GM19238 (cell line): ENCODE results near the gene EID3.
"Not testable (repeated sequence)": the region's sequence is repeated elsewhere in the genome, so short reads cannot be mapped to it uniquely, and the experiment has no call there.

ENCODE experiments used
- DNase-seq: peaks from one replicate; pipeline ENCODE4 v3.0.0; 2011; ENCODE audit warnings: low spot score; ENCODE audit not compliant: insufficient read length

Gene EID3

GRCh38 chr12:104312202-104312601 lies 8.7 kb downstream of the EID3 start:
- DNase-seq, result no peak

DNA sequence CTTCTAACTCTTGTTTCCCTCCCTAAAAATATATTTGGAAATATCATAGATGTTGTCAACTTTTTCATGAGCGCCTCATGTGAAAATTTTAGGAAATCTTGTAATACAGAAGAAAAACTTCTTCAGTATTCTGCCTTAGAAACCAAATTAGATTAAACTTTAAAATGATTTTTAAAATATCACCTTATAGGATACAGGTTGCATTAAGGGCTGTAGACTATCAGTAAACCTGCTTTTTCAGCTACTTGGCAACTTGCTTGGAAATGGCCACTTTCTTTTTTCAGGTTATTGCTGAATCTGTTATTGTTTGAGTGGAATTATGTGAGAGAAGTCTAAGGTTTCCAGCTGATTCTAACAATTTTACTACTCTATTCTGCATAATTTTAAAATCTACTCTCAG lies 9.1 kb downstream of the EID3 start:
- no peak for DNase-seq

- DNase-seq, result no peak
Measured at GRCh38 chr12:104313568-104314241, 10.2 kb downstream of the EID3 start.

DNA sequence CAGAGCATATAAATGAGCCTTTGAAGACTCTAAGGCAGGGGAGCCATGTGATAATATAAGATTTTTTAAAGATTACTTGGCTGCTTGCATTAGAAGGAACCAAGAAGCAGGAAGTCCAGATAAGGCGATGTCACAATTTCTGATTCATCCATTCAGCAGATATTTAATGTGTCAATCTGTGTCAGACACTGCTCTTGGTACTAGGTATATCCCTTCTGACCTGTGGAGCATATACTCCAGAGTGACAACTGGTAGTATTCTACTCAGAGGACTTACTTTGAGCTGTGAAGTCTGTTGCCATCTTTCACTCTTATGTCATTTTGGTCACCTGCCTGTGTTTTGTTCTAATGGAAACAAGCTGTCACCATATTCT lies 10.7 kb downstream of the EID3 start:
- no peak for DNase-seq

DNA sequence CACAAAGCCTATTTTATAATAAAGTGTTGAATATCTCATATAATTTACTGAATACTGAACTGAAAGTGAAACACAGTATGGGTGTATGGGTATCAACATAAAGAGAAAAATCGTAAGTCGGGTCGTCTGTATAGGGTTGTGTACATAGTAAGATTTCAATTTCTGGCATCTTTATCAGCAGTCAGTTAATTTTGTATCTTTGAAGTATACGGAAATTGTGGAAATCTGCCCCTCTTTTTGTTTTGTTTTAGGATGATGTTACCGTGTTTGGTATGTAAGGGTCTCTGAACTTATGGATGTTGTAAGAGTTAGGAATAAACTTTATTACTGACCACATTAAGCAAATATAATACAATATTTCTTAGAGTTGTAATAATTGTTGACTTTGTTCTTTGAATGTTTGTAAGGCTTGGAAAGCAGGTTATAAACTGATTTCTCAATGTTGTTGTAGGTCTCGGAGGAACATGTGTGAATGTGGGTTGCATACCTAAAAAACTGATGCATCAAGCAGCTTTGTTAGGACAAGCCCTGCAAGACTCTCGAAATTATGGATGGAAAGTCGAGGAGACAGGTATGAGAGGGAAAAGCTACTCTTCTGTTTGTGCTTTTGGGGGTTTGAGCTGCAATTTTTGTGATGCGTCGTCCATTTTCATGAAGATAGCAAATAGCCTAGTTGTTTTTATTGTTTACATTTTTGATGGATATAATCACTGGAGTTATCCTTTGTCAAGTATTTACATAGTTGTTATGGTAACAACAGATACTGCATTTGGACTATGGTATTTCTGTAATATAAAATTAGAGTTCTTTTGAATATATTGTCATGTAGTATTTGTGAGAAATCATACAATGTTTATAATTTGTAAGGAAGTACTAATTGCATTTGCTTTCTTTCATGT lies 12.0 kb downstream of the EID3 start:
- no peak for DNase-seq

- no peak for DNase-seq
Measured at GRCh38 chr12:104316936-104317335, 13.4 kb downstream of the EID3 start.

DNA sequence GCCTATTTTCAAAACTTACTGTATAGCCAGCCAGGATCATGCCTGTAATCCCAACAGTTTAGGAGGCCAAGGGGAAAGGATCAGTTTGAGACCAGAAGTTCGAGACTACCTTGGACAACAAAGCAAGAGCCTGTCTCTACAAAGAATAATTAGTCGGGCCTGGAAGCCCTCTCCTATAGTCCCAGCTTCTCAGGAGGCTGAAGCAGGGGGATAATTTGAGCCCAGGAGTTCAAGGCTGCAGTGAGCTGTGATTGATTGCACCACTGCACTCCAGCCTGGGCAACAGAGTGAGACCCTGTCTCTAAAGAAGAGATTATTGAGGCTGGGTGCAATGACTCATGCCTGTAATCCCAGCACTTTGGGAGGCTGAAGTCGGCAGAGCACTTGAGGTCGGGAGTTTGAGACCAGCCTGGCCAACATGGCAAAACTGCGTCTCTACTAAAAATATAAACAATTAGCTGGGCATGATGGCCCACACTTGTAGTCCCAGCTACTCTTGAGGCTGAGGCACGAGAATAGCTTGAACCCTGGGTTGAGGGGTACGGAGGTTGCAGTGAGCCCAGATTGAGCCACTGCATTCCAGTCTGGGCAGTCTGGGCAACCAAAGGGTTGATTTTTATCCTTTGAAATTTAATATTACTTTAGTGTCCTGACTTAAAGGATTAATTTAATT lies 14.1 kb downstream of the EID3 start:
- no peak for DNase-seq

- DNase-seq, result no peak
Measured at GRCh38 chr12:104319028-104319427, 15.5 kb downstream of the EID3 start.

- no peak for DNase-seq
Measured at GRCh38 chr12:104319918-104320626, 16.5 kb downstream of the EID3 start.

- no peak for DNase-seq
Measured at GRCh38 chr12:104320627-104321024, 17.1 kb downstream of the EID3 start.

DNA sequence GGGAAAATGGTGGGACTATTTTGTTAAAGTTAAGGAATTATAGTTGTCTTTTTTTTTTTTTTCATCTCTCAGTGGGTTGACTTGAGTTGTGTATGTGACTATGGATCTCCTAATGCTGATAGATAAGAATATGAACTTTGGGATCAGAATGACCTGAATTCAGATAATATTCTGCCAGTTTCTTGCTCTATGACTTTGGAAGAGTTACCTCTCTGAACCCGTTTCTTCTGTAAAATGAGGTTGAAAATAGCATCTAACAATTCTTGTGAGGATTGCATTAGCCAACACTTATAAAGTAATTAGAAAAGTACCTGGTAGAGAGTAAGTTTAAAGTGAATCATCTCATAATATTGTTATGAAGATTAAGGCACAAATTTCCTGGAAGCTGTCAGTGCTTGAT lies 18.4 kb downstream of the EID3 start:
- DNase-seq, result no peak

DNA sequence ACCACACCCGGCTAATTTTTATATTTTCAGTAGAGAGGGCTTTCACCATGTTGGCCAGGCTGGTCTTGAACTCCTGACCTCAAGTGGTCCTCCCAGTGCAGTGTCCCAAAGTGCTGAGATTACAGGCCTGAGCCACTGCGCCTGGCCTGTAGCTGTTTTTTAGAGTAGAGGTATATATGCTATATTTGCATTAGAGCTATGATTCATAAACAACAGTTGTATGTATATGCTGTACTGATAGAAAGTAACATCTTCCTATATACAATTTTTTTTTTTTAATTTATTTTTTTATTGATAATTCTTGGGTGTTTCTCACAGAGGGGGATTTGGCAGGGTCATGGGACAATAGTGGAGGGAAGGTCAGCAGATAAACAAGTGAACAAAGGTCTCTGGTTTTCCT lies 19.0 kb downstream of the EID3 start:
- DNase-seq, result not testable (repeated sequence)

GRCh38 chr12:104323899-104324298 lies 20.4 kb downstream of the EID3 start:
- no peak for DNase-seq

DNA sequence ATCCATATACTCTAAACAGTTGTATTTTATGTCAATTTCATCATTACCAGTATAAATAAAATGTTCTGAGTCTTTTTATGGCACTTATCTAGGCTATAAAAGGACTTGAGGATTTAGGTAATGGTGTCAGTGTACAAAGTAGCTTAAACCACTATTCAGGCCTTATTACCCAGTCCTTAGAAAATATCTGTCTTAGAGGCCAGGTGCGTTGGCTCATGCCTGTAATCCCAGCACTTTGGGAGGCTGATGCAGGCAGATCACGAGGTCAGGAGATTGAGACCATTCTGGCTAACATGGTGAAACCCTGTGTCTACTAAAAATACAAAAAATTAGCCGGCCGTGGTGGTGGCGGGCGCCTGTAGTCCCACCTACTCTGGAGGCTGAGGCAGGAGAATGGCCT lies 24.7 kb downstream of the EID3 start:
- DNase-seq, result not testable (repeated sequence)

- DNase-seq, result no peak
Measured at GRCh38 chr12:104328790-104329189, 25.3 kb downstream of the EID3 start.

DNA sequence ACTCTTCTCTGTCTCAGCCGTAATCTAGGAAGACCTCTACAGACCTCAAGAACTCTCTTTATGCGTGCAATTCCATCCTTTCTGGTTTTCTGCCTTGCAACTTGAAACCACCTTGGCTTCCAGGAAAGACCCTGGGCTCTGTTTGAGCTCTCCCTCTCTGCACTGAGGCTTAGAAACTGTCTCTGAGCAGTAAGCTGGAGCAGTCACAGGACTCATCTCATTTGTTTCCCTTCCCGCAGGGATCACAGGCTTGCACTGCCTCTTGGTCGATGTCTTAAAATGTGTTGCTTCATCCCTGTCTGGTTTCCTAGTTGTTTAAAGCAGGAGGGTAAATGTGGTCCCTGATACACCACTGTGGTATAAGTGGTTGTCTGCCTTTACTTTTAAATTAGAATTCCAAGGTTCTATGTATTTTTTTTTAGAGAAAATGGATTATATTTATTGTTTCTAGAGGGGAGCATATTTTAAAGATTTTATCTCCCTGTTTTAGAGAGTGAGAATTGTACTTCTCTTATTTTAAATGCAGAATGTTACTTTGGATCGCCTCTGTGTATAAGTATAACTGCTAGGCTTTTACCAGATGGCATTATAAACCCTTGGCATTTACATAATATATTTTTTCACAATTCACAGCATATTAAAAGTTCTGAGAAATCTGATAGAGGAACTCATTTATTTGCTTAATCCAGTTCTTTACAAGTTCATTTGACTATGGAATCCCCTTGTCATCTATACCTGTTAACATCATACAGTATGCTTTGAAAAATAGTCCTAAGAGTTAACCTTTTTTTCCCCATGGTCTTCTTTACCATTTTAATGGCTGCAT lies 26.4 kb downstream of the EID3 start:
- no peak for DNase-seq

DNA sequence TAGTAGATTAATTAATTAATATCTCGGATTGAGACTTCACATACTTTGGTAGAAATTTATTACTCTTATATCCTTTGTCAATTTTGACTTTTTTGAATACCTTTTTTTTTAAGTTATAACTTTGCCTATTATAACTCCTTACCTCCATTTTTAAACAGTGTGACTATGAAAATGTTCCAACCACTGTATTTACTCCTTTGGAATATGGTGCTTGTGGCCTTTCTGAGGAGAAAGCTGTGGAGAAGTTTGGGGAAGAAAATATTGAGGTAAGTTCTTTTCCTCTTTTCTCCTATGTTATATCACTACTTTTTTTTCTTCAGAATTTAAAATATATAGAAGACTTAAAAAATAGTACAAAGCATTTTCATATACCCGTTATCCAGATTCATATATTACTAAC lies 27.8 kb downstream of the EID3 start:
- DNase-seq, result no peak

DNA sequence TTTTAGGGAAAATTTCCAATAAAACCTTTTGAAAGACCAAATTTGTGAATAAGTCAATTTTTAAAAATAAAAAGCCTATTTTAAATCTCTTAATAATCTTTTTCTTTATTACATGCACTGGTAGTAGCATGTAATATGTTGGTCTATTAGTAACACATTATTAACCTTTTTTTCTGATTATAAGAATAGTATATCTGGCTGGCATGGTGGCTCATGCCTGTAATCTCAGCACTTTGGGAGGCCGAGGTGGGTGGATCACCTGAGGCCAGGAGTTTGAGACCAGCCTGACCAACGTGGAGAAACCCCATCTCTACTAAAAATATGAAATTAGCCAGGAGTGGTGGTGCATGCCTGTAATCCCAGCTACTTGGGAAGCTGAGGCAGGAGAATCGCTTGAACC lies 28.7 kb downstream of the EID3 start:
- not testable (repeated sequence) for DNase-seq

DNA sequence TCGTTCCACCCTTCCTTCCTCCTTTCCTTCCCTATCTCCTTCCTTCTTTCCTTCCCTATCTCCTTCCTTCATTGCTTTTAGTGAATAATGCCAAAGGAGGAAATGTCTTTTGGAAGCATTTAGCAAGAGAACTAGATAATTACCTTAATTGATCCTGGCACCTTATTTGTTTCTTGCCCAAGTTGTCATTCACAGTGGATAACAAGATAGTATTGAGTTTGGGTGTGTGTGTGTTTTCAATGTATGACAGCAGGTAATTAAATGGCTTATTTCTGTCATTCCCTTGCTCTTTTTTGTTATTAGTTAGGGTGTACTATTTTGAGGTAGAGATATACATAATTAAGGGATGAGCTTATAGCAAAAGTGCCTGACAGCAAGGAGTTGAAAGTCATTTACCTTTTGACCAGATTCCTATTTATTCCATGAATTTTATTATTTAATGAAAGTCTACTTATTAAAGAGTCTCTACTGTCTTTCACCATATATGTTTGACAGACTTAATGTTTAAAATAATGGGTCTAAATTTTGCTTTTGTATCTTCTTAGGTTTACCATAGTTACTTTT lies 30.2 kb downstream of the EID3 start:
- no peak for DNase-seq

- DNase-seq, result no peak
Measured at GRCh38 chr12:104334581-104334980, 31.0 kb downstream of the EID3 start.
